AG20443 (cell line): Measurements from ENCODE around the gene OR52B2.
"Not testable (repeated sequence)": the region's sequence is repeated elsewhere in the genome, so short reads cannot be mapped to it uniquely, and the experiment has no call there.

Experiments used
- DNase-seq: peaks from one replicate; pipeline ENCODE4 v3.0.0; 2012; ENCODE audit warnings: low spot score, mixed read lengths

OR52B2 gene

GRCh38 chr11:6152126-6152525, 18.0 kb downstream of the OR52B2 start:
- no peak for DNase-seq

DNA sequence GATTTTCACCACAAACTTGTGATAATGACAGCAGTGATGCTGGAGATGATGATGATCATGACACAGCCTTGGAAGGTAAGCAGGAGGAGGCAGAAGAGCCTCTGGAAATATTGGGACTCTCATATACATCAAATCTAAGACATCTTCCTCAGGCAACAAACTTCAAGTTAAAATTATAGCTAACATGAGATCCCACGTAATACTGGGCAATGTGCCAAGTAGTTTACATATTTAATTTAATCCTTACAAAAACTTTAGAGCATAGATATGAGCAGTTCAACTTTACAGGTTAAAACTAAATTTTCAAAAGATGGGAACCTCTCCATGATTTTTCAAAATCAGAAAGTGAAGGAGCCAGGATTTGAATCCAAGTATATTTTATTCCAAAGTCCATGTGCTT, 19.0 kb downstream of the OR52B2 start:
- DNase-seq = no peak

GRCh38 chr11:6143737-6144136, 26.4 kb downstream of the OR52B2 start:
- not testable (repeated sequence) for DNase-seq

GRCh38 chr11:6142936-6143335, 27.2 kb downstream of the OR52B2 start:
- DNase-seq = no peak

DNA sequence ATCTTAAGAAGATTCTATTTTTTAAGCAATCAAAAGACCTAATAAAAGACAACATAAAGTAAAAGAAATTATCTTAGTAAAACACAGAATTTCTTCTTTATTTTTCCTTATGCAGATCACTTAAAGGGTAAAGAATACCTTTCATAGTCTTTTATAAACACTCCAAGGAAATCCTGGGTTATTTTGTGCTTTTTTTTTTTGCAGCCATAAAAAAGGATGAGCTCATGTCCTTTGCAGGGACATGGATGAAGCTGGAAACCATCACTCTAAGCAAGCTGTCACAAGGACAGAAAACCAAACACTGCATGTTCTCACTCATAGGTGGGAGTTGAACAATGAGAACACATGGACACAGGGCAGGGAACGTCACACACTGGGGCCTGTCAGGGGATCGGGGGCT, 34.2 kb downstream of the OR52B2 start:
- DNase-seq = not testable (repeated sequence)

DNA sequence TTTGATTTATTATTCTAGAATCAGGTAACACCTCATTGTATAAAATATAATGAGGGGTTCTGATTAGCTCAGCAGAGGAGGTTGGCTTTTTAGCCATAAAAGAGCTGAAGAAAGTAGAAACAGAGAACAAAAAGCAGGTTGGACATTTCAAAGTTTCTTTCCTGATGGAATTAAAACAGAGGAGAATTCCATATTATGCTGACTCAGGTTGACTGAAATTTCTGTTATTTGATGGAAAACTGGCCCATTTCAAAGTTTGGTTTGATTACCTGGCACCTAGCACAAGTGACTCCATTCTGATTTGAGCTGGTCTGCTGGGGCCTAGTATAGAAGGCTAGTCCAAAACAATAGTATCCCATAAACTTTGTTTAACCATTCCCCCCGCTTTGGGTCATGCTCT, 37.7 kb downstream of the OR52B2 start:
- DNase-seq = no peak

- DNase-seq = no peak
Observed at GRCh38 chr11:6129635-6130034, 40.5 kb downstream of the OR52B2 start.

- DNase-seq = no peak
Observed at GRCh38 chr11:6129011-6129410, 41.1 kb downstream of the OR52B2 start.

DNA sequence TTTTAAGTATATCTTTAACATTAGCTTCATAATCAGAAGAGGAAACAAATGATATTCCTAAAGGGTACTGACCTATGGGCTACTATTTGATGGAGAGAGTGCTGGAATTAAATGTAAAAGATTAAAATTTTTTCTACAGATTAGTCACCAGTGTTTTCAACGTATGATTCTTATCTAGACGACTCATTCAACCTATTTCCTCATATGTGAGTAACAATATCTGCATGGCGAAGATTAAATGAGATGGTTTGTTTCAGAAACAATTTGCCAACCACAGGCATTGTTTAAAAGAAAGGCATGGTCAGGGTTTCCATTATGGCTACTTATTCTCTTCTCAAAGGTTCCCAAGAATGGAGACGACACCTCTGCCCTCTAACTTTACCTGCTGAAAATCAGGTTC, 42.2 kb downstream of the OR52B2 start:
- DNase-seq = no peak

GRCh38 chr11:6124245-6124644, 45.9 kb downstream of the OR52B2 start:
- DNase-seq = no peak
